DND-41 (cell line): ENCODE measurements around the gene KIF18B.

Experiments used
- ATAC-seq: fragments of 200-7000 bp; cut with Tn5 transposase; 3 replicates; pipeline ENCODE4 v1.9.1; 2021; ENCODE audit warnings: low read depth; ENCODE audit not compliant: insufficient read depth
- DNase-seq: peaks from one replicate; pipeline ENCODE4 v3.0.0-alpha.2; 2020
- H2AFZ ChIP-seq: 2 replicates; pipeline ENCODE4 v1.6.0; 2012; ENCODE audit warnings: low read depth, low read length
- H3K27ac ChIP-seq: 2 replicates; pipeline ENCODE4 v1.5.1; 2012; ENCODE audit warnings: low read length, inconsistent platforms
- H3K27me3 ChIP-seq: fragments of 200-600 bp; sonication (generic); 2 replicates; pipeline ENCODE4 v1.6.0; 2012; ENCODE audit warnings: low read length, mild to moderate bottlenecking, inconsistent platforms; ENCODE audit not compliant: insufficient read depth, poor library complexity
- H3K36me3 ChIP-seq: 2 replicates; pipeline ENCODE4 v1.5.1; 2012; ENCODE audit warnings: low read length, inconsistent platforms; ENCODE audit not compliant: insufficient read depth
- H3K4me1 ChIP-seq: 2 replicates; pipeline ENCODE4 v1.5.1; 2012; ENCODE audit warnings: mild to moderate bottlenecking, low read length; ENCODE audit not compliant: insufficient read depth
- H3K4me2 ChIP-seq: 2 replicates; pipeline ENCODE4 v1.6.0; 2012; ENCODE audit warnings: mild to moderate bottlenecking, moderate library complexity, low read length, inconsistent platforms; ENCODE audit not compliant: insufficient read depth
- H3K4me3 ChIP-seq, 2 experiments: fragments of 200-600 bp in 1 of 2; shearing (Covaris generic) in 1 of 2; 2 replicates each; pipeline ENCODE4 v1.5.1; 2012 to 2016; ENCODE audit warnings: inconsistent platforms in 2 of 2, low read length in 2 of 2, mild to moderate bottlenecking in 2 of 2, low read depth in 1 of 2, moderate library complexity in 1 of 2
- H3K79me2 ChIP-seq: 2 replicates; pipeline ENCODE4 v1.6.0; 2012; ENCODE audit warnings: low read length, inconsistent platforms; ENCODE audit not compliant: insufficient read depth
- H3K9ac ChIP-seq: 2 replicates; pipeline ENCODE4 v1.6.0; 2012; ENCODE audit warnings: low read depth, mild to moderate bottlenecking, inconsistent platforms, low read length, moderate library complexity
- H3K9me3 ChIP-seq: 2 replicates; pipeline ENCODE4 v1.5.1; 2012; ENCODE audit warnings: low read length, moderate library complexity, mild to moderate bottlenecking, inconsistent platforms; ENCODE audit not compliant: insufficient read depth, severe bottlenecking
- H4K20me1 ChIP-seq: 2 replicates; pipeline ENCODE4 v1.6.0; 2012; ENCODE audit warnings: low read length; ENCODE audit not compliant: insufficient read depth
- CTCF ChIP-seq: IDR thresholded peaks from 2 replicates; pipeline ENCODE4 v1.5.1; 2012; ENCODE audit warnings: borderline replicate concordance, low read length, moderate library complexity, mild to moderate bottlenecking; ENCODE audit not compliant: poor library complexity, severe bottlenecking; ENCODE audit errors: extremely low read depth
- EZH2 ChIP-seq: IDR thresholded peaks from 3 replicates; pipeline ENCODE4 v1.6.1; 2012; ENCODE audit warnings: borderline replicate concordance, low read depth, mild to moderate bottlenecking, moderate library complexity, low read length, inconsistent platforms; ENCODE audit not compliant: severe bottlenecking

KIF18B gene

GRCh38 chr17:44966348-44967025 lies 18.9 kb upstream of the KIF18B start:
- no peaks in the 10 kb centered on the region for H3K36me3 ChIP-seq
- TF ChIP-seq CTCF (no peak), EZH2 (no peak)
- H3K9me3 ChIP-seq = no peaks in the 10 kb centered on the region
- H3K4me1 ChIP-seq = peaks cover 9% of the 10 kb centered on the region
- ATAC-seq (no peak), DNase-seq (no peak)
- H3K27me3 ChIP-seq = peaks cover 31% of the 10 kb centered on the region
- H3K4me2 ChIP-seq = no peak overlapping the region
- H3K79me2 ChIP-seq = no peaks in the 10 kb centered on the region
- no peak overlapping the region for H3K4me3 ChIP-seq
- H2AFZ ChIP-seq = no peak overlapping the region
- no peak overlapping the region for H3K27ac ChIP-seq
- H4K20me1 ChIP-seq = peaks cover 3% of the 10 kb centered on the region; the same call in 1 of the 2 replicates
- H3K9ac ChIP-seq = no peak overlapping the region

GRCh38 chr17:44965481-44966234 lies 18.1 kb upstream of the KIF18B start:
- Histone ChIP-seq H2AFZ (no peak overlapping the region), H3K9me3 (no peaks in the 10 kb centered on the region), H3K4me1 (peaks cover 9% of the 10 kb centered on the region), H3K27ac (no peak overlapping the region), H3K27me3 (peaks cover 23% of the 10 kb centered on the region), H4K20me1 (peaks cover 3% of the 10 kb centered on the region; the same call in 1 of the 2 replicates), H3K4me3 (no peak overlapping the region), H3K36me3 (no peaks in the 10 kb centered on the region), H3K9ac (no peak overlapping the region), H3K79me2 (no peaks in the 10 kb centered on the region), H3K4me2 (no peak overlapping the region)
- ATAC-seq (no peak), DNase-seq (no peak)
- TF ChIP-seq CTCF = no peak
- no peak for TF ChIP-seq EZH2

- DNase-seq (no peak), ATAC-seq (no peak; the same call in 2 of the 3 replicates)
- peak; percentile 9 for TF ChIP-seq CTCF
- TF ChIP-seq EZH2 = no peak
- H3K4me2 ChIP-seq = no peak overlapping the region
- H3K79me2 ChIP-seq = no peaks in the 10 kb centered on the region
- no peak overlapping the region for H3K4me3 ChIP-seq
- no peaks in the 10 kb centered on the region for H3K27me3 ChIP-seq
- H3K4me1 ChIP-seq = no peaks in the 10 kb centered on the region
- no peak overlapping the region for H3K9ac ChIP-seq
- H3K36me3 ChIP-seq = no peaks in the 10 kb centered on the region
- no peak overlapping the region for H3K27ac ChIP-seq
- H3K9me3 ChIP-seq = no peaks in the 10 kb centered on the region
- H2AFZ ChIP-seq = no peak overlapping the region
- H4K20me1 ChIP-seq = no peaks in the 10 kb centered on the region; the same call in 1 of the 2 replicates
Observed at GRCh38 chr17:44961921-44962350, 14.4 kb upstream of the KIF18B start.
